Fibroblast of lung (primary cell): ENCODE measurements around the gene OSBP.

Experiments used
- EZH2 ChIP-seq: IDR thresholded peaks from 2 replicates; pipeline ENCODE4 v1.5.1; 2012; ENCODE audit warnings: low read length, control low read depth, mild to moderate bottlenecking; ENCODE audit errors: missing control alignments
- TF ChIP-seq, protein P1 (sequence below), 2 donors: IDR thresholded peaks in 1 of 2; conservative IDR thresholded peaks in 1 of 2; 1 replicate in 1 of 2; 2 replicates in 1 of 2; pipeline ENCODE4 v1.5.1; 2011 to 2012; ENCODE audit warnings: low read length in 2 of 2, control low read depth in 1 of 2, inconsistent platforms in 1 of 2, low read depth in 1 of 2, mild to moderate bottlenecking in 1 of 2

DNA sequence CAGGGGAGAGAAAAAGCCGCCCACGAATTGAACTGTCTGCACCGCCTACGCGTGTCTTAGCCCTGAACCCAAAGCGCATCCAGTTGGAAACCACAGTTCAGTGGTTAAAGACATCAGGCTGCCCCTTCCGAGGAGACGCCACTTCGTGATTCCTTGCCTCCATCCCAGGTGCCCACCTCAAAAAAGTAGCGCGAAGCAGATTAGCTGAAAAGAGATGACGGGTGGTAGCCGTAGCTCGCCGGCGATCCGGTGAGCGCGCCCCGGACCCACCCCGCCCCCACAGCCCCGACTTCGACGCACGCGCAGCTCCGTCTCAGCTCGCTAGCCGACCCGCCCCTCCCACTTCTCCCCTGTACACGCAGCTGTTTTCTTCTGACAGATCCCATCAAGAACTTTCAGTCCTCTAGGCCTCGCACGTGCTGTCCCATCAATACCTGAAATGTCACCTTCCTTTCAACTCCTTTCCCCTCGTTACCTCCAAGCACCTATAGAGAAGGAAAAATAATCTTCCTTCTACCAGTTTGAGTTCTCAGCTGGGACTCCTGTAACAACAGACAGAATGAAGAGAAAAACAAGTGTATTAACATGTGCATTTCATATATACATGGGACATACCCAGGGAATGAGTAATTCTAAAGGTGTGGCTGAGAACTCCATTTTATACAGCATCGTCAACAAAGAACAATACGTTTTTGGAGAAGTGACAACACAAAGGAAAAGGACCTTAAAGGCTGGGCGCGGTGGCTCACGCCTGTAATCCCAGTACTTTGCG, 54.7 kb downstream of the OSBP start:
- TF ChIP-seq, protein P1, sequence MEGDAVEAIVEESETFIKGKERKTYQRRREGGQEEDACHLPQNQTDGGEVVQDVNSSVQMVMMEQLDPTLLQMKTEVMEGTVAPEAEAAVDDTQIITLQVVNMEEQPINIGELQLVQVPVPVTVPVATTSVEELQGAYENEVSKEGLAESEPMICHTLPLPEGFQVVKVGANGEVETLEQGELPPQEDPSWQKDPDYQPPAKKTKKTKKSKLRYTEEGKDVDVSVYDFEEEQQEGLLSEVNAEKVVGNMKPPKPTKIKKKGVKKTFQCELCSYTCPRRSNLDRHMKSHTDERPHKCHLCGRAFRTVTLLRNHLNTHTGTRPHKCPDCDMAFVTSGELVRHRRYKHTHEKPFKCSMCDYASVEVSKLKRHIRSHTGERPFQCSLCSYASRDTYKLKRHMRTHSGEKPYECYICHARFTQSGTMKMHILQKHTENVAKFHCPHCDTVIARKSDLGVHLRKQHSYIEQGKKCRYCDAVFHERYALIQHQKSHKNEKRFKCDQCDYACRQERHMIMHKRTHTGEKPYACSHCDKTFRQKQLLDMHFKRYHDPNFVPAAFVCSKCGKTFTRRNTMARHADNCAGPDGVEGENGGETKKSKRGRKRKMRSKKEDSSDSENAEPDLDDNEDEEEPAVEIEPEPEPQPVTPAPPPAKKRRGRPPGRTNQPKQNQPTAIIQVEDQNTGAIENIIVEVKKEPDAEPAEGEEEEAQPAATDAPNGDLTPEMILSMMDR (conservative IDR thresholded peaks at IDR 0.05 in 1 of 2, IDR thresholded peaks at IDR 0.05 in 1 of 2; ENCODE audit: low read depth in 1 of 2, low read length in 2 of 2): no peak
- TF ChIP-seq EZH2: no peak
